Endothelial cell of umbilical vein (primary cell): ENCODE measurements around the gene CYP1A2.

ENCODE experiments used
- EZH2 ChIP-seq: IDR thresholded peaks from 2 replicates; pipeline ENCODE4 v1.6.1; 2012; ENCODE audit warnings: borderline replicate concordance, low read depth, mild to moderate bottlenecking, moderate library complexity, low read length, inconsistent platforms; ENCODE audit not compliant: severe bottlenecking
- FOS ChIP-seq: IDR thresholded peaks from 2 replicates; pipeline ENCODE4 v1.6.1; 2011; ENCODE audit warnings: mild to moderate bottlenecking, low read length, moderate library complexity, borderline replicate concordance; ENCODE audit not compliant: insufficient read depth
- GATA2 ChIP-seq: IDR thresholded peaks from 2 replicates; pipeline ENCODE4 v1.7.0; 2011; ENCODE audit warnings: low read depth, mild to moderate bottlenecking, moderate library complexity, mixed read lengths, low read length; ENCODE audit not compliant: insufficient read length, insufficient read depth
- JUN ChIP-seq: IDR thresholded peaks from 2 replicates; pipeline ENCODE4 v1.6.1; 2011; ENCODE audit warnings: borderline replicate concordance, low read depth; ENCODE audit not compliant: insufficient read length, insufficient read depth
- MYC ChIP-seq: IDR thresholded peaks from one replicate; pipeline ENCODE4 v1.6.1; 2011; ENCODE audit warnings: mild to moderate bottlenecking, low read depth, low read length
- POLR2A ChIP-seq: IDR thresholded peaks from 2 replicates; pipeline ENCODE4 v1.6.1; 2012; ENCODE audit warnings: low read depth, mild to moderate bottlenecking, control low read depth, low read length
- POLR2AphosphoS5 ChIP-seq: IDR thresholded peaks from 2 replicates; pipeline ENCODE4 v1.6.1; 2012; ENCODE audit warnings: low read depth, mild to moderate bottlenecking, control low read depth, low read length, moderate library complexity; ENCODE audit not compliant: insufficient read depth
- TF ChIP-seq, protein P1 (sequence below), 2 donors: IDR thresholded peaks; 1 replicate in 1 of 2; 2 replicates in 1 of 2; pipeline ENCODE4 v1.5.1; 2011; ENCODE audit warnings: low read length in 2 of 2, mild to moderate bottlenecking in 2 of 2, moderate library complexity in 2 of 2, control low read depth in 1 of 2, inconsistent platforms in 1 of 2, low read depth in 1 of 2; ENCODE audit not compliant: insufficient read depth in 1 of 2; ENCODE audit errors: extremely low read depth in 1 of 2
- TF ChIP-seq, protein P2 (sequence below): IDR thresholded peaks from 2 replicates; pipeline ENCODE4 v1.6.1; 2011; ENCODE audit not compliant: insufficient read depth, insufficient read length

DNA sequence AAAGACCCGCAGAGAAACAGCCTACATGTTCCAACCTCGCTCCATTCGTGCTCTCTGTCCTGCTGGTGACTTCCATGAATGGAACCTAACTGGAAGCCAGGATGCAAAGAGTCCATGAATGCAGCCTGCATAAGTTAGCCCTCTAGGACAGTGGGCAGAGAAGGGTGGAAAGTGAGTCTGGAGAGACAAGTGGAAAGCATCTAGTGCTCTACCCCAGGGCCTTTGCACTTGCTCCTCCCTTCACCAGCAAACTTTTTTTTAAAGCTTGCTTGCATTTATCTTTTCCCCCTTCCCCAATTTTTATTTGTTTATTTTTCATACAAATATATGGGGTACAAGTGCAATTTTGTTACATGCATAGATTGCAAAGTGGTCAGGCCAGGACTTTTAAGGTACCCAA is 15.4 kb upstream of the CYP1A2 start:
- TF ChIP-seq, protein P1, sequence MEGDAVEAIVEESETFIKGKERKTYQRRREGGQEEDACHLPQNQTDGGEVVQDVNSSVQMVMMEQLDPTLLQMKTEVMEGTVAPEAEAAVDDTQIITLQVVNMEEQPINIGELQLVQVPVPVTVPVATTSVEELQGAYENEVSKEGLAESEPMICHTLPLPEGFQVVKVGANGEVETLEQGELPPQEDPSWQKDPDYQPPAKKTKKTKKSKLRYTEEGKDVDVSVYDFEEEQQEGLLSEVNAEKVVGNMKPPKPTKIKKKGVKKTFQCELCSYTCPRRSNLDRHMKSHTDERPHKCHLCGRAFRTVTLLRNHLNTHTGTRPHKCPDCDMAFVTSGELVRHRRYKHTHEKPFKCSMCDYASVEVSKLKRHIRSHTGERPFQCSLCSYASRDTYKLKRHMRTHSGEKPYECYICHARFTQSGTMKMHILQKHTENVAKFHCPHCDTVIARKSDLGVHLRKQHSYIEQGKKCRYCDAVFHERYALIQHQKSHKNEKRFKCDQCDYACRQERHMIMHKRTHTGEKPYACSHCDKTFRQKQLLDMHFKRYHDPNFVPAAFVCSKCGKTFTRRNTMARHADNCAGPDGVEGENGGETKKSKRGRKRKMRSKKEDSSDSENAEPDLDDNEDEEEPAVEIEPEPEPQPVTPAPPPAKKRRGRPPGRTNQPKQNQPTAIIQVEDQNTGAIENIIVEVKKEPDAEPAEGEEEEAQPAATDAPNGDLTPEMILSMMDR (IDR thresholded peaks at IDR 0.05; ENCODE audit: extremely low read depth in 1 of 2, insufficient read depth in 1 of 2, low read depth in 1 of 2, low read length in 2 of 2), result no peak
- TF ChIP-seq EZH2 (no peak), POLR2A (no peak), POLR2AphosphoS5 (no peak), JUN (no peak), GATA2 (no peak), FOS (no peak), MYC (no peak)
- TF ChIP-seq, protein P2, sequence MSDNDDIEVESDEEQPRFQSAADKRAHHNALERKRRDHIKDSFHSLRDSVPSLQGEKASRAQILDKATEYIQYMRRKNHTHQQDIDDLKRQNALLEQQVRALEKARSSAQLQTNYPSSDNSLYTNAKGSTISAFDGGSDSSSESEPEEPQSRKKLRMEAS, result no peak
